Adrenal gland (tissue), 12 donors: ENCODE data around the gene AK4. TPM values are rescaled to one million over a fixed set of nuclear protein-coding genes. Genes with fewer than 3 reads are reported as not detected.

ENCODE experiments used
- DNase-seq, 7 donors: peaks; one replicate each; pipeline ENCODE4 v3.0.0-alpha.2; 2019 to 2020
- H3K27ac ChIP-seq, 5 donors: fragments of 200-600 bp; sonication (generic) in 4 of 5; 1 replicate in 3 of 5; 2 replicates in 2 of 5; pipeline versions ENCODE4 v1.5.1 to v1.8.0; 2016 to 2020; ENCODE audit warnings: mild to moderate bottlenecking in 1 of 5
- H3K27me3 ChIP-seq: fragments of 200-600 bp; 2 replicates; pipeline ENCODE4 v1.8.0; 2021
- H3K36me3 ChIP-seq, 2 donors: fragments of 200-600 bp; replicated peaks in 1 of 2; 1 replicate in 1 of 2; 2 replicates in 1 of 2; pipeline versions ENCODE4 v1.5.1 to v1.8.0; 2018 to 2022
- H3K4me1 ChIP-seq, 2 donors: fragments of 200-600 bp; replicated peaks in 1 of 2; 1 replicate in 1 of 2; 2 replicates in 1 of 2; pipeline versions ENCODE4 v1.5.1 to v1.8.0; 2018 to 2021
- H3K4me3 ChIP-seq, 4 donors: fragments of 200-600 bp; sonication (generic) in 3 of 4; one replicate each; pipeline ENCODE4 v1.5.1; 2016 to 2018
- H3K9me3 ChIP-seq, 3 donors: fragments of 200-600 bp; sonication (generic) in 1 of 3; replicated peaks in 1 of 3; 1 replicate in 2 of 3; 2 replicates in 1 of 3; pipeline versions ENCODE4 v1.5.1 to v1.8.0; 2016 to 2021
- CTCF ChIP-seq, 6 experiments: fragments of 450-650 bp in 4 of 6; fragments of 200-600 bp in 2 of 6; sonication (generic) in 1 of 6; IDR thresholded peaks; 1 replicate in 5 of 6; 2 replicates in 1 of 6; pipeline versions ENCODE4 v1.5.1 to v1.8.0; 2016 to 2021; ENCODE audit warnings: antibody characterized with exemption in 6 of 6, mild to moderate bottlenecking in 2 of 6, moderate library complexity in 1 of 6
- POLR2A ChIP-seq, 2 donors: fragments of 450-650 bp; IDR thresholded peaks; one replicate each; pipeline ENCODE4 v1.6.1; 2017; ENCODE audit warnings: antibody characterized with exemption in 2 of 2, mild to moderate bottlenecking in 2 of 2, moderate library complexity in 1 of 2
- WGBS, 4 donors: extraction: QIAGEN DNeasy Blood & Tissue Kit in 2 of 4; methylation state at CpG; one replicate each; pipeline versions ENCODE4 v1.1.5 to v1.1.7; 2013 to 2017; 5-methylcytosine and 5-hydroxymethylcytosine counted together
- intact Hi-C, 2 donors: fragments of 100-400 bp; cut with DNase I; formaldehyde crosslinking; loops; one replicate each; pipeline versions ENCODE4 v1.14.1 to v1.15.0; 2022 to 2023
- polyA plus RNA-seq, 3 donors: library from polyadenylated mRNA; stranded (reverse); fragments of 200-250 nt in 2 of 3; fragments of 350-450 nt in 1 of 3; fragmentation: Illumina TruSeq in 1 of 3; extraction: RNeasy Lipid Tissue Mini Kit (QIAGEN cat#74804) in 1 of 3; gene quantifications; one replicate each; pipeline ENCODE4 v1.2.3, GENCODE V29; 2013 to 2014
- total RNA-seq, 9 donors: library from RNA; depleted of rRNA in 4 of 9; stranded (reverse); fragments of >200 nt in 4 of 9; fragments of 120-200 nt in 1 of 9; fragmentation: NEBNext Ultra II Directional in 1 of 9; extraction: Animal tissue kit (Norgen Biotek cat#: 25700) in 1 of 9; gene quantifications; one replicate each; pipeline versions ENCODE4 v1.1.0 to v1.2.4, GENCODE V29; 2013 to 2023
- donor health status: healthy with polysubstance abuse.
- donor health status: Bipolar disorder and iron deficiency.
- donor health status: DM: yes; HTN: yes; CAD: no.
- donor health status: DM: no; HTN: no; CAD: no.
- donor health status: DM: no; HTN: no; CAD: no.
- donor health status: DM: yes; HTN: yes; CAD: no.

Gene AK4
- total and polyA plus RNA-seq, 12 donors = 0.67 to 12.4 (median 2.5) TPM

- Histone ChIP-seq H3K36me3 (no peaks in the 10 kb centered on the region), H3K4me1 (no peaks in the 10 kb centered on the region), H3K27ac (no peak overlapping the region), H3K27me3 (peaks cover 3% of the 10 kb centered on the region), H3K4me3 (no peak overlapping the region), H3K9me3 (no peaks in the 10 kb centered on the region)
- WGBS, 4 donors = 71 to 78% (median 75%) methylated on average over 4 of the region's 4 CpGs
- no peak for TF ChIP-seq CTCF (IDR thresholded peaks at IDR 0.05)
- no peak for TF ChIP-seq POLR2A (IDR thresholded peaks at IDR 0.05)
- intact Hi-C loops = no loop called here
- no peak for DNase-seq
Observed at GRCh38 chr1:65108025-65108642, 39.9 kb upstream of the AK4 start.

- TF ChIP-seq POLR2A (IDR thresholded peaks at IDR 0.05) = no peak
- TF ChIP-seq CTCF (IDR thresholded peaks at IDR 0.05) = no peak
- no peak overlapping the region for H3K27ac ChIP-seq
- WGBS, 4 donors = 35 to 52% (median 43%) methylated on average over 4 of the region's 4 CpGs
Observed at GRCh38 chr1:65109487-65109886, 38.5 kb upstream of the AK4 start.

GRCh38 chr1:65112811-65113210, 35.2 kb upstream of the AK4 start:
- no peak for DNase-seq
- Histone ChIP-seq H3K4me1 (no peaks in the 10 kb centered on the region), H3K9me3 (no peaks in the 10 kb centered on the region), H3K4me3 (no peak overlapping the region), H3K27me3 (peaks cover 3% of the 10 kb centered on the region), H3K36me3 (no peaks in the 10 kb centered on the region), H3K27ac (no peak overlapping the region)
- intact Hi-C loops = no loop called here
- WGBS, 4 donors = 37 to 58% (median 55%) methylated on average over 3 of the region's 3 CpGs
- TF ChIP-seq CTCF (IDR thresholded peaks at IDR 0.05) (no peak), POLR2A (IDR thresholded peaks at IDR 0.05) (no peak)

More at GRCh38 chr1:65109487-65109886, 38.5 kb upstream of the AK4 start:
- intact Hi-C loops = no loop called here
- Histone ChIP-seq H3K4me1 (no peaks in the 10 kb centered on the region), H3K27me3 (peaks cover 3% of the 10 kb centered on the region), H3K4me3 (no peak overlapping the region), H3K36me3 (no peaks in the 10 kb centered on the region), H3K9me3 (no peaks in the 10 kb centered on the region)
- peak in 1 of 7 donors; percentile 3 for DNase-seq

- Histone ChIP-seq H3K4me1 (no peaks in the 10 kb centered on the region), H3K9me3 (no peaks in the 10 kb centered on the region), H3K27me3 (peaks cover under 1% of the 10 kb centered on the region), H3K36me3 (no peaks in the 10 kb centered on the region), H3K27ac (no peak overlapping the region), H3K4me3 (no peak overlapping the region)
- DNase-seq = no peak
- 14 to 36% (median 25%) methylated on average over 2 of the region's 2 CpGs for WGBS, 4 donors
- intact Hi-C loops = no loop called here
- TF ChIP-seq POLR2A (IDR thresholded peaks at IDR 0.05) (no peak), CTCF (IDR thresholded peaks at IDR 0.05) (no peak)
Observed at GRCh38 chr1:65113298-65113697, 34.7 kb upstream of the AK4 start.
